Neural cell (in vitro differentiated cells): Measurements from ENCODE around the gene RFX2. TPM values are rescaled to one million over a fixed set of nuclear protein-coding genes. Genes with fewer than 3 reads are reported as not detected.
"Not testable (repeated sequence)": the region's sequence is repeated elsewhere in the genome, so short reads cannot be mapped to it uniquely, and the experiment has no call there.

ENCODE experiments used
- H2AFZ ChIP-seq: fragments of 200-600, 300-800 bp; sonication (generic), shearing (Covaris generic); 2 replicates; pipeline ENCODE4 v1.6.0; 2014; ENCODE audit warnings: low read depth, mild to moderate bottlenecking, antibody characterized with exemption, low read length, moderate library complexity
- H3F3A ChIP-seq: fragments of 200-600 bp; shearing (Covaris generic); 2 replicates; pipeline ENCODE4 v1.6.1; 2016; ENCODE audit warnings: mild to moderate bottlenecking, moderate library complexity, mixed read lengths, antibody characterized with exemption, low read length; ENCODE audit not compliant: insufficient read depth, poor library complexity, severe bottlenecking
- H3K27ac ChIP-seq: fragments of 200-600, 300-800 bp; sonication (generic), shearing (Covaris generic); 2 replicates; pipeline ENCODE4 v1.5.1; 2014; ENCODE audit warnings: mild to moderate bottlenecking, low read length, moderate library complexity
- H3K27me3 ChIP-seq: fragments of 300-800, 200-600 bp; sonication (generic), shearing (Covaris generic); 2 replicates; pipeline ENCODE4 v1.6.0; 2014; ENCODE audit warnings: mild to moderate bottlenecking, low read depth, low read length, moderate library complexity; ENCODE audit not compliant: insufficient read depth
- H3K36me3 ChIP-seq: fragments of 300-800, 200-600 bp; sonication (generic), shearing (Covaris generic); 2 replicates; pipeline ENCODE4 v1.5.1; 2014; ENCODE audit warnings: mild to moderate bottlenecking, antibody characterized with exemption, low read length, moderate library complexity; ENCODE audit not compliant: insufficient read depth
- H3K4me2 ChIP-seq: fragments of 300-800, 200-600 bp; sonication (generic), shearing (Covaris generic); 2 replicates; pipeline ENCODE4 v1.6.0; 2014; ENCODE audit warnings: mild to moderate bottlenecking, low read length
- H3K4me3 ChIP-seq: fragments of 300-800, 200-600 bp; sonication (generic), shearing (Covaris generic); 2 replicates; pipeline ENCODE4 v1.5.1; 2014; ENCODE audit warnings: mild to moderate bottlenecking, low read length, moderate library complexity
- H3K79me2 ChIP-seq: fragments of 200-600 bp; shearing (Covaris generic); replicated peaks from 2 replicates; pipeline ENCODE4 v1.6.0; 2014; ENCODE audit warnings: mild to moderate bottlenecking, low read length, moderate library complexity; ENCODE audit not compliant: insufficient read depth
- H3K9ac ChIP-seq: fragments of 300-800, 200-600 bp; sonication (generic), shearing (Covaris generic); 2 replicates; pipeline ENCODE4 v1.6.1; 2016; ENCODE audit warnings: mild to moderate bottlenecking, low read length, mixed read lengths
- H3K9me2 ChIP-seq: fragments of 200-600 bp; shearing (Covaris generic); 2 replicates; pipeline ENCODE4 v1.6.1; 2016; ENCODE audit warnings: mild to moderate bottlenecking, low read length, mixed read lengths; ENCODE audit not compliant: insufficient read depth
- H3K9me3 ChIP-seq: fragments of 200-600, 300-800 bp; sonication (generic), shearing (Covaris generic); 2 replicates; pipeline ENCODE4 v1.6.1; 2016; ENCODE audit warnings: mild to moderate bottlenecking, mixed run types, low read length, moderate library complexity, mixed read lengths
- H4K20me1 ChIP-seq: fragments of 200-600 bp; shearing (Covaris generic); 2 replicates; pipeline ENCODE4 v1.6.1; 2016; ENCODE audit warnings: mild to moderate bottlenecking, mixed run types; ENCODE audit not compliant: insufficient read depth
- EP300 ChIP-seq: fragments of 450-650 bp; conservative IDR thresholded peaks from 2 replicates; pipeline ENCODE4 v1.6.1; 2014; ENCODE audit warnings: antibody characterized with exemption, mild to moderate bottlenecking, moderate library complexity; ENCODE audit not compliant: poor library complexity, severe bottlenecking
- EZH2 ChIP-seq: fragments of 200-600, 300-800 bp; shearing (Covaris generic), sonication (generic); IDR thresholded peaks from 2 replicates; pipeline ENCODE4 v1.6.1; 2014; ENCODE audit warnings: antibody characterized with exemption, low read length, borderline replicate concordance, mild to moderate bottlenecking; ENCODE audit not compliant: insufficient read depth, poor library complexity, severe bottlenecking
- MXI1 ChIP-seq: fragments of 450-650 bp; conservative IDR thresholded peaks from 2 replicates; pipeline ENCODE4 v1.6.1; 2014; ENCODE audit warnings: antibody characterized with exemption, mild to moderate bottlenecking; ENCODE audit not compliant: poor library complexity, severe bottlenecking
- POLR2AphosphoS5 ChIP-seq: IDR thresholded peaks from 2 replicates; pipeline ENCODE4 v1.6.1; 2012
- RAD21 ChIP-seq: fragments of 450-650 bp; conservative IDR thresholded peaks from 2 replicates; pipeline ENCODE4 v1.6.1; 2014; ENCODE audit warnings: antibody characterized with exemption, mild to moderate bottlenecking, moderate library complexity
- SMC3 ChIP-seq: fragments of 450-650 bp; conservative IDR thresholded peaks from 2 replicates; pipeline ENCODE4 v1.6.1; 2014; ENCODE audit warnings: antibody characterized with exemption, mild to moderate bottlenecking, moderate library complexity; ENCODE audit not compliant: poor library complexity
- TAF1 ChIP-seq: IDR thresholded peaks from 2 replicates; pipeline ENCODE4 v1.6.1; 2012; ENCODE audit warnings: low read depth
- polyA plus RNA-seq: library from polyadenylated mRNA; depleted of rRNA; stranded (reverse); fragments of >200 nt; gene quantifications from 2 replicates; pipeline ENCODE4 v1.2.3, GENCODE V29; 2014
- TF ChIP-seq, protein P1 (sequence below): fragments of 450-650 bp; IDR thresholded peaks from 2 replicates; pipeline ENCODE4 v1.5.1; 2014; ENCODE audit warnings: antibody characterized with exemption, mild to moderate bottlenecking, moderate library complexity; ENCODE audit not compliant: poor library complexity, severe bottlenecking
- TF ChIP-seq, protein P2 (sequence below): IDR thresholded peaks from 2 replicates; pipeline ENCODE4 v1.6.1; 2012; ENCODE audit warnings: borderline replicate concordance

RFX2 gene
- polyA plus RNA-seq, 1 donor from 2014 or later: 0.69 TPM

DNA sequence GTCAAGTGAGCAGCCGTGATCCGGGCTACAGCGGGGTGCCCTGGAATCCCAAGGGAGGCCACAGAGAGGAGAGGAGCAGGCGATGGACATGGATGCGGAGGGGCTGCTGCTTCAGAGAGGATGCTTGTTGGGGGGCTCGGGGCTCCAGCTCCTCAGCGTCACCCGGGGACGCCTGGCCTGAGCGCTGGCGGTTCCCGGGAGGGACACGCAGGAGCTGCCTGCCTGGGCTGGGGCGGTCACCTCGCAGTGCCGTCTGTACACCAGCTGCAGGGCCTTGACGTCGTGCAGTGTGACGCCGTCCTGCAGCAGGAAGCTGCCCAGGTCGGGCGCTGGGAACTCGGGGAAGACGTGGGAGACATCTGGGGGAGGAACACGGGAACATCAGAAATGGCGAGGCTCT lies 102.4 kb downstream of the RFX2 start:
- no peak overlapping the region for H3K27ac ChIP-seq
- no peak overlapping the region for H3K4me3 ChIP-seq
- H2AFZ ChIP-seq: no peak overlapping the region
- H3K9me2 ChIP-seq: no peaks in the 10 kb centered on the region
- H3K79me2 ChIP-seq: no peaks in the 10 kb centered on the region
- H3K36me3 ChIP-seq: no peaks in the 10 kb centered on the region
- H3F3A ChIP-seq: no peaks in the 10 kb centered on the region
- H3K27me3 ChIP-seq: no peaks in the 10 kb centered on the region
- H3K9me3 ChIP-seq: no peaks in the 10 kb centered on the region
- H3K4me2 ChIP-seq: no peak overlapping the region
- H4K20me1 ChIP-seq: no peaks in the 10 kb centered on the region
- TF ChIP-seq, protein P1, sequence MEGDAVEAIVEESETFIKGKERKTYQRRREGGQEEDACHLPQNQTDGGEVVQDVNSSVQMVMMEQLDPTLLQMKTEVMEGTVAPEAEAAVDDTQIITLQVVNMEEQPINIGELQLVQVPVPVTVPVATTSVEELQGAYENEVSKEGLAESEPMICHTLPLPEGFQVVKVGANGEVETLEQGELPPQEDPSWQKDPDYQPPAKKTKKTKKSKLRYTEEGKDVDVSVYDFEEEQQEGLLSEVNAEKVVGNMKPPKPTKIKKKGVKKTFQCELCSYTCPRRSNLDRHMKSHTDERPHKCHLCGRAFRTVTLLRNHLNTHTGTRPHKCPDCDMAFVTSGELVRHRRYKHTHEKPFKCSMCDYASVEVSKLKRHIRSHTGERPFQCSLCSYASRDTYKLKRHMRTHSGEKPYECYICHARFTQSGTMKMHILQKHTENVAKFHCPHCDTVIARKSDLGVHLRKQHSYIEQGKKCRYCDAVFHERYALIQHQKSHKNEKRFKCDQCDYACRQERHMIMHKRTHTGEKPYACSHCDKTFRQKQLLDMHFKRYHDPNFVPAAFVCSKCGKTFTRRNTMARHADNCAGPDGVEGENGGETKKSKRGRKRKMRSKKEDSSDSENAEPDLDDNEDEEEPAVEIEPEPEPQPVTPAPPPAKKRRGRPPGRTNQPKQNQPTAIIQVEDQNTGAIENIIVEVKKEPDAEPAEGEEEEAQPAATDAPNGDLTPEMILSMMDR: no peak
- TF ChIP-seq EP300 (no peak), RAD21 (no peak), EZH2 (no peak), TAF1 (no peak), POLR2AphosphoS5 (no peak), SMC3 (no peak), MXI1 (no peak)
- TF ChIP-seq, protein P2, sequence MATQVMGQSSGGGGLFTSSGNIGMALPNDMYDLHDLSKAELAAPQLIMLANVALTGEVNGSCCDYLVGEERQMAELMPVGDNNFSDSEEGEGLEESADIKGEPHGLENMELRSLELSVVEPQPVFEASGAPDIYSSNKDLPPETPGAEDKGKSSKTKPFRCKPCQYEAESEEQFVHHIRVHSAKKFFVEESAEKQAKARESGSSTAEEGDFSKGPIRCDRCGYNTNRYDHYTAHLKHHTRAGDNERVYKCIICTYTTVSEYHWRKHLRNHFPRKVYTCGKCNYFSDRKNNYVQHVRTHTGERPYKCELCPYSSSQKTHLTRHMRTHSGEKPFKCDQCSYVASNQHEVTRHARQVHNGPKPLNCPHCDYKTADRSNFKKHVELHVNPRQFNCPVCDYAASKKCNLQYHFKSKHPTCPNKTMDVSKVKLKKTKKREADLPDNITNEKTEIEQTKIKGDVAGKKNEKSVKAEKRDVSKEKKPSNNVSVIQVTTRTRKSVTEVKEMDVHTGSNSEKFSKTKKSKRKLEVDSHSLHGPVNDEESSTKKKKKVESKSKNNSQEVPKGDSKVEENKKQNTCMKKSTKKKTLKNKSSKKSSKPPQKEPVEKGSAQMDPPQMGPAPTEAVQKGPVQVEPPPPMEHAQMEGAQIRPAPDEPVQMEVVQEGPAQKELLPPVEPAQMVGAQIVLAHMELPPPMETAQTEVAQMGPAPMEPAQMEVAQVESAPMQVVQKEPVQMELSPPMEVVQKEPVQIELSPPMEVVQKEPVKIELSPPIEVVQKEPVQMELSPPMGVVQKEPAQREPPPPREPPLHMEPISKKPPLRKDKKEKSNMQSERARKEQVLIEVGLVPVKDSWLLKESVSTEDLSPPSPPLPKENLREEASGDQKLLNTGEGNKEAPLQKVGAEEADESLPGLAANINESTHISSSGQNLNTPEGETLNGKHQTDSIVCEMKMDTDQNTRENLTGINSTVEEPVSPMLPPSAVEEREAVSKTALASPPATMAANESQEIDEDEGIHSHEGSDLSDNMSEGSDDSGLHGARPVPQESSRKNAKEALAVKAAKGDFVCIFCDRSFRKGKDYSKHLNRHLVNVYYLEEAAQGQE: no peak
- no peak overlapping the region for H3K9ac ChIP-seq

DNA sequence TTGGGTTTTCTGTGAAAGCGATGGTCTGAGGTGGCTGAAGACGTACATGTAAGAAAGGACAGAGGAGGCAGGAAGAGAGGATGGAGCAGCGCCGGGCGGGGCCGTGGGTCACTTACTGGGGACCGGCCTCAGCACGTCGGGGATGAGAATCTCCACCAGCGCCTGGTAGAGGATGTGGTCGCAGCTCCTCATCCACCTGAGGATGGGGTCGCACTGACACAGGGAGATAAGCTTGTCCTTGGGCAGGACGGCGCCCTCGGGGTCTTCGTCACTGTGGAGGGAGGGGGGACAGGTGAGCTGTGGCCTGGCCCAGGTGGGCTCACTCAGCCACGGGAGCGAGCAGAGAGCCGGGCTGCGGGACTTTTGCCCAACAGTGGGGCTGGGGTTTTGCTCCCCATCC lies 103.4 kb downstream of the RFX2 start:
- no peaks in the 10 kb centered on the region for H3K9me3 ChIP-seq
- no peak overlapping the region for H2AFZ ChIP-seq
- H3K27ac ChIP-seq: no peak overlapping the region
- H3F3A ChIP-seq: no peaks in the 10 kb centered on the region
- H3K79me2 ChIP-seq: no peaks in the 10 kb centered on the region
- no peaks in the 10 kb centered on the region for H3K36me3 ChIP-seq
- H3K4me2 ChIP-seq: no peak overlapping the region
- H3K9me2 ChIP-seq: no peaks in the 10 kb centered on the region
- H3K4me3 ChIP-seq: no peak overlapping the region
- no peaks in the 10 kb centered on the region for H3K27me3 ChIP-seq
- no peaks in the 10 kb centered on the region for H4K20me1 ChIP-seq
- no peak overlapping the region for H3K9ac ChIP-seq
- TF ChIP-seq POLR2AphosphoS5 (no peak), MXI1 (no peak), TAF1 (no peak), RAD21 (no peak), EZH2 (no peak), EP300 (no peak), SMC3 (no peak)
- TF ChIP-seq, protein P1: no peak
- TF ChIP-seq, protein P2: no peak

DNA sequence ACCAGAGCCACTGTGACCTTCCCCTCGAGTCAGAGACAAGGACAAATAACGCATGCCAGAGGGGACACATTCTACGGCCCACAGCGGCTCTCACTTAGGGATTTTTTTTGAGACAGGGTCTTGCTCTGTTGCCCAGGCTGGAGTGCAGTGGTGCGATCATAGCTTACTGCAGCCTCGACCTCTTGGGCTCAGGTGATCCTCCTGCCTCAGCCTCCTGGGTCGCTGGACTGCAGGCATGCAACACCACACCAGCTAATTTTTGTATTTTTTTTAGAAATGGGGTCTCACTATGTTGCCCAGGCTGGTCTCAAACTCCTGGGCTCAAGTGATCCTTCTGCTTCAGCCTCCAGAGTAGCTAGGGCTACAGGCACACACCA lies 104.2 kb downstream of the RFX2 start:
- not testable (repeated sequence) for H3K4me3 ChIP-seq, H3K9me3 ChIP-seq, H3K4me2 ChIP-seq, H3K9ac ChIP-seq, H3F3A ChIP-seq, H3K9me2 ChIP-seq, H3K27me3 ChIP-seq, H4K20me1 ChIP-seq, H3K36me3 ChIP-seq, H3K27ac ChIP-seq, H2AFZ ChIP-seq, H3K79me2 ChIP-seq
